ENCODE results near the gene IRAK3.
A peak's percentile ranks its signal among the peaks of the same experiment; 100 is the strongest.
"Not testable (repeated sequence)": the region's sequence is repeated elsewhere in the genome, so short reads cannot be mapped to it uniquely, and the experiment has no call there.

Gene IRAK3

GRCh38 chr12:66160704-66161103 is 28.3 kb upstream of the IRAK3 start:
- DNase-seq = no peak
- no peak for TF ChIP-seq POLR2A (IDR thresholded peaks at IDR 0.05; ENCODE audit: low read length)
- TF ChIP-seq GATA1 (IDR thresholded peaks at IDR 0.05; ENCODE audit: low read depth, low read length) = no peak

GRCh38 chr12:66162701-66163100 is 26.3 kb upstream of the IRAK3 start:
- TF ChIP-seq POLR2A (IDR thresholded peaks at IDR 0.05; ENCODE audit: low read length) = no peak
- no peak for TF ChIP-seq GATA1 (IDR thresholded peaks at IDR 0.05; ENCODE audit: low read depth, low read length)
- no peak for DNase-seq

- TF ChIP-seq POLR2A (IDR thresholded peaks at IDR 0.05; ENCODE audit: low read length) (no peak), GATA1 (IDR thresholded peaks at IDR 0.05; ENCODE audit: low read depth, low read length) (no peak)
- no peak for DNase-seq
Measured at GRCh38 chr12:66163289-66163688, 25.7 kb upstream of the IRAK3 start.

- DNase-seq = peak in 1 of 2 experiments; percentile 4
- TF ChIP-seq GATA1 (IDR thresholded peaks at IDR 0.05; ENCODE audit: low read depth, low read length) (no peak), POLR2A (IDR thresholded peaks at IDR 0.05; ENCODE audit: low read length) (no peak)
Measured at GRCh38 chr12:66164349-66164821, 24.6 kb upstream of the IRAK3 start.

- DNase-seq = no peak
- no peak for TF ChIP-seq GATA1 (IDR thresholded peaks at IDR 0.05; ENCODE audit: low read depth, low read length)
- no peak for TF ChIP-seq POLR2A (IDR thresholded peaks at IDR 0.05; ENCODE audit: low read length)
Measured at GRCh38 chr12:66165141-66165540, 23.9 kb upstream of the IRAK3 start.

- no peak for DNase-seq
- no peak for TF ChIP-seq POLR2A (IDR thresholded peaks at IDR 0.05; ENCODE audit: low read length)
- TF ChIP-seq GATA1 (IDR thresholded peaks at IDR 0.05; ENCODE audit: low read depth, low read length) = no peak
Measured at GRCh38 chr12:66166561-66166960, 22.5 kb upstream of the IRAK3 start.

- DNase-seq = peak; percentile 17 to 20
- TF ChIP-seq GATA1 (IDR thresholded peaks at IDR 0.05; ENCODE audit: low read depth, low read length) (no peak), POLR2A (IDR thresholded peaks at IDR 0.05; ENCODE audit: low read length) (no peak)
Measured at GRCh38 chr12:66168410-66168809, 20.6 kb upstream of the IRAK3 start.

GRCh38 chr12:66169221-66170170 is 19.5 kb upstream of the IRAK3 start, which contains the start of gene TMBIM4:
TMBIM4 (minus strand) TSS chr12:66169996; CDS start chr12:66169951, 45 bp downstream.
- TF ChIP-seq GATA1 (IDR thresholded peaks at IDR 0.05; ENCODE audit: low read depth, low read length) (no peak), POLR2A (IDR thresholded peaks at IDR 0.05; ENCODE audit: low read length) (peak; percentile 93)

GRCh38 chr12:66170606-66171005 is 18.4 kb upstream of the IRAK3 start:
- TF ChIP-seq GATA1 (IDR thresholded peaks at IDR 0.05; ENCODE audit: low read depth, low read length) = no peak
- no peak for TF ChIP-seq POLR2A (IDR thresholded peaks at IDR 0.05; ENCODE audit: low read length)
- no peak for DNase-seq

More at GRCh38 chr12:66169221-66170170, 19.5 kb upstream of the IRAK3 start, which contains the start of gene TMBIM4:
- DNase-seq = peak; percentile 93 to 94

GRCh38 chr12:66174391-66175325 is 14.4 kb upstream of the IRAK3 start:
- peak in 1 of 2 experiments; percentile 6 for DNase-seq

- TF ChIP-seq GATA1 (IDR thresholded peaks at IDR 0.05; ENCODE audit: low read depth, low read length) (no peak), POLR2A (IDR thresholded peaks at IDR 0.05; ENCODE audit: low read length) (no peak)
Measured at GRCh38 chr12:66176105-66176900, 12.7 kb upstream of the IRAK3 start.

GRCh38 chr12:66182956-66183355 is 6.1 kb upstream of the IRAK3 start:
- no peak for DNase-seq
- no peak for TF ChIP-seq POLR2A (IDR thresholded peaks at IDR 0.05; ENCODE audit: low read length)

More at GRCh38 chr12:66176105-66176900, 12.7 kb upstream of the IRAK3 start:
- no peak for DNase-seq

- not testable (repeated sequence) for DNase-seq
Measured at GRCh38 chr12:66184822-66185221, 4.2 kb upstream of the IRAK3 start.

Data from erythroblast (primary cell).